Body of pancreas (tissue), 4 donors: ENCODE data around the gene MAML2.

Experiments
- POLR2A ChIP-seq, 3 donors: fragments of 450-650 bp; IDR thresholded peaks; one replicate each; pipeline ENCODE4 v1.6.1; 2016; ENCODE audit warnings: antibody characterized with exemption in 3 of 3, mild to moderate bottlenecking in 2 of 3
- TF ChIP-seq, protein P1 (sequence below), 7 experiments: fragments of 450-650 bp in 4 of 7; fragments of 200-600 bp in 3 of 7; sonication (generic) in 3 of 7; IDR thresholded peaks; one replicate each; pipeline ENCODE4 v1.5.1; 2016 to 2019; ENCODE audit warnings: antibody characterized with exemption in 7 of 7

DNA sequence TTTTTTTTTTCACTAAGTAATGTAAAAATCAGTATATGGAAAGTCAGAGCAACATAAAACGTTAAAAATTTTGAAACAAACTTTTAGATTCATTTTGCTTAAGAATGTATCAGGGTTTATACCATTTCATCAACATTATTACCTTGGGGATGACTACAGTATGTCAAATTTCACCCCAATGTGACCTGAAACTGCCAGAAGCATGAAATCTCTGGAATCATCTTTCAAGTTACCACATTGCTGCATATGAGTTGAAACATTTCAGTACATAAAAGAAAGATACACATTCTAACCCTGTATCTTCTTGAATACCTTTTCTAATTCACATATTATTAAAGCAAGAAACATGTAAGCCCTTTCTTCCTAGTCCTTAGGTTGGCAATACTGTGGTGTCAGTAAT, 32.8 kb downstream of the MAML2 start:
- TF ChIP-seq, protein P1, sequence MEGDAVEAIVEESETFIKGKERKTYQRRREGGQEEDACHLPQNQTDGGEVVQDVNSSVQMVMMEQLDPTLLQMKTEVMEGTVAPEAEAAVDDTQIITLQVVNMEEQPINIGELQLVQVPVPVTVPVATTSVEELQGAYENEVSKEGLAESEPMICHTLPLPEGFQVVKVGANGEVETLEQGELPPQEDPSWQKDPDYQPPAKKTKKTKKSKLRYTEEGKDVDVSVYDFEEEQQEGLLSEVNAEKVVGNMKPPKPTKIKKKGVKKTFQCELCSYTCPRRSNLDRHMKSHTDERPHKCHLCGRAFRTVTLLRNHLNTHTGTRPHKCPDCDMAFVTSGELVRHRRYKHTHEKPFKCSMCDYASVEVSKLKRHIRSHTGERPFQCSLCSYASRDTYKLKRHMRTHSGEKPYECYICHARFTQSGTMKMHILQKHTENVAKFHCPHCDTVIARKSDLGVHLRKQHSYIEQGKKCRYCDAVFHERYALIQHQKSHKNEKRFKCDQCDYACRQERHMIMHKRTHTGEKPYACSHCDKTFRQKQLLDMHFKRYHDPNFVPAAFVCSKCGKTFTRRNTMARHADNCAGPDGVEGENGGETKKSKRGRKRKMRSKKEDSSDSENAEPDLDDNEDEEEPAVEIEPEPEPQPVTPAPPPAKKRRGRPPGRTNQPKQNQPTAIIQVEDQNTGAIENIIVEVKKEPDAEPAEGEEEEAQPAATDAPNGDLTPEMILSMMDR (IDR thresholded peaks at IDR 0.05) = no peak
- no peak for TF ChIP-seq POLR2A (IDR thresholded peaks at IDR 0.05)
